RWPE1 (cell line): ENCODE measurements around the gene EQTN.

Source experiments
- CTCF ChIA-PET: fragments of 350-600 bp; sonication (Branson Sonifier 250); formaldehyde crosslinking; extraction: SDS; loops from one replicate; lab custom pipeline; 2021; lab: Yijun Ruan, JAX
- POLR2A ChIA-PET: fragments of 400-600 bp; formaldehyde crosslinking; extraction: SDS; loops from one replicate; lab custom pipeline; 2020; ENCODE audit warnings: antibody characterized with exemption; ENCODE audit not compliant: low non-redundant PET; lab: Yijun Ruan, JAX
- DNase-seq: peaks from one replicate; pipeline ENCODE4 v3.0.0; 2012; ENCODE audit warnings: low spot score
- H3K27ac ChIP-seq: fragments of 450-650 bp; 2 replicates; pipeline ENCODE4 v1.5.1; 2017
- CTCF ChIP-seq: fragments of 450-650 bp; conservative IDR thresholded peaks from 2 replicates; pipeline ENCODE4 v1.5.1; 2017; ENCODE audit warnings: low read depth, mild to moderate bottlenecking

Gene EQTN

GRCh38 chr9:27338527-27338903 is 41.6 kb upstream of the EQTN start:
- peak overlapping the region; percentile 25 for H3K27ac ChIP-seq
- DNase-seq, result no peak
- ChIA-PET POLR2A (no interaction called here), CTCF (interaction anchor here (0.6 to 0.7 kb wide), 2 partner anchors 15 to 386 kb away, joined by 3 to 4 read pairs; no protein-coding TSS in a partner anchor)
- TF ChIP-seq CTCF, result no peak

- TF ChIP-seq CTCF, result no peak
- DNase-seq, result no peak
- CTCF ChIA-PET, result no interaction called here
- POLR2A ChIA-PET, result no interaction called here
- H3K27ac ChIP-seq, result peak overlapping the region; percentile 25
Observed at GRCh38 chr9:27337833-27338526, 41.0 kb upstream of the EQTN start.

GRCh38 chr9:27337236-27337635 is 40.3 kb upstream of the EQTN start:
- ChIA-PET POLR2A (no interaction called here), CTCF (no interaction called here)
- no peak for TF ChIP-seq CTCF
- no peak for DNase-seq
- H3K27ac ChIP-seq, result no peak overlapping the region

GRCh38 chr9:27336829-27337228 is 39.9 kb upstream of the EQTN start:
- ChIA-PET CTCF (interaction anchor here (0.7 to 0.8 kb wide), 2 partner anchors 78 to 194 kb away, joined by 3 to 4 read pairs; no protein-coding TSS in a partner anchor), POLR2A (no interaction called here)
- no peak for TF ChIP-seq CTCF
- H3K27ac ChIP-seq, result no peak overlapping the region
- DNase-seq, result no peak

GRCh38 chr9:27336126-27336525 is 39.2 kb upstream of the EQTN start:
- POLR2A ChIA-PET, result no interaction called here
- DNase-seq, result no peak
- TF ChIP-seq CTCF, result no peak
- CTCF ChIA-PET, result interaction anchor here (0.7 to 0.8 kb wide), 2 partner anchors 79 to 194 kb away, joined by 3 to 4 read pairs; no protein-coding TSS in a partner anchor
- no peak overlapping the region for H3K27ac ChIP-seq

- H3K27ac ChIP-seq, result no peak overlapping the region
- no peak for DNase-seq
- no peak for TF ChIP-seq CTCF
- ChIA-PET CTCF (interaction anchor here (0.6 kb wide), 1 partner anchor 193 kb away, joined by 3 read pairs; no protein-coding TSS in a partner anchor), POLR2A (no interaction called here)
Observed at GRCh38 chr9:27335075-27335474, 38.1 kb upstream of the EQTN start.
